ENCODE data around the gene FITM2.

FITM2 gene

GRCh38 chr20:44284032-44284431 is 27.0 kb downstream of the FITM2 start:
- DNase-seq (ENCODE audit: low read depth in 1 of 2, low spot score in 1 of 2), result no peak

GRCh38 chr20:44282192-44282591 is 28.8 kb downstream of the FITM2 start:
- DNase-seq (ENCODE audit: low read depth in 1 of 2, low spot score in 1 of 2), result no peak

GRCh38 chr20:44280387-44280786 is 30.6 kb downstream of the FITM2 start:
- DNase-seq (ENCODE audit: low read depth in 1 of 2, low spot score in 1 of 2), result no peak

GRCh38 chr20:44279228-44279627 is 31.8 kb downstream of the FITM2 start:
- no peak for DNase-seq (ENCODE audit: low read depth in 1 of 2, low spot score in 1 of 2)

- DNase-seq (ENCODE audit: low read depth in 1 of 2, low spot score in 1 of 2), result no peak
Measured at GRCh38 chr20:44274303-44275017, 36.5 kb downstream of the FITM2 start.

GRCh38 chr20:44273231-44274215 is 37.5 kb downstream of the FITM2 start:
- DNase-seq (ENCODE audit: low read depth in 1 of 2, low spot score in 1 of 2), result no peak

- DNase-seq (ENCODE audit: low read depth in 1 of 2, low spot score in 1 of 2), result no peak
Measured at GRCh38 chr20:44271915-44272663, 38.9 kb downstream of the FITM2 start.

GRCh38 chr20:44268802-44269201 is 42.2 kb downstream of the FITM2 start:
- no peak for DNase-seq (ENCODE audit: low read depth in 1 of 2, low spot score in 1 of 2)

- no peak for DNase-seq (ENCODE audit: low read depth in 1 of 2, low spot score in 1 of 2)
Measured at GRCh38 chr20:44264287-44264686, 46.7 kb downstream of the FITM2 start.

GRCh38 chr20:44258226-44258890 is 52.6 kb downstream of the FITM2 start:
- no peak for DNase-seq (ENCODE audit: low read depth in 1 of 2, low spot score in 1 of 2)

- no peak for DNase-seq (ENCODE audit: low read depth in 1 of 2, low spot score in 1 of 2)
Measured at GRCh38 chr20:44256961-44257360, 54.0 kb downstream of the FITM2 start.

GRCh38 chr20:44255942-44256341 is 55.1 kb downstream of the FITM2 start:
- no peak for DNase-seq (ENCODE audit: low read depth in 1 of 2, low spot score in 1 of 2)

- no peak for DNase-seq (ENCODE audit: low read depth in 1 of 2, low spot score in 1 of 2)
Measured at GRCh38 chr20:44254073-44254472, 56.9 kb downstream of the FITM2 start.

- DNase-seq (ENCODE audit: low read depth in 1 of 2, low spot score in 1 of 2), result no peak
Measured at GRCh38 chr20:44253528-44253927, 57.5 kb downstream of the FITM2 start.

Measured in activated T-helper 1 cell treated with anti-CD3 and anti-CD28 coated beads, Interleukin-2, amount 50 U/mL, for 16 hours (primary cell).